BE2C (cell line): ENCODE results near the gene KRTAP10-1.

Experiments
- DNase-seq: peaks from one replicate; pipeline ENCODE4 v3.0.0-alpha.2; 2020
- H3K27me3 ChIP-seq: fragments of 250-450 bp; sonication (Bioruptor Pico); 2 replicates; pipeline ENCODE4 v1.5.1; 2020; ENCODE audit warnings: mild to moderate bottlenecking
- H3K36me3 ChIP-seq: fragments of 250-450 bp; sonication (Bioruptor Pico); 2 replicates; pipeline ENCODE4 v1.5.1; 2020; ENCODE audit warnings: mild to moderate bottlenecking
- H3K4me1 ChIP-seq: fragments of 250-450 bp; sonication (Bioruptor Pico); 2 replicates; pipeline ENCODE4 v1.5.1; 2020
- H3K4me3 ChIP-seq: 2 replicates; pipeline ENCODE4 v1.5.1; 2011; ENCODE audit warnings: low read depth, low read length
- H3K9me3 ChIP-seq: fragments of 250-450 bp; sonication (Bioruptor Pico); 2 replicates; pipeline ENCODE4 v1.5.1; 2020
- CTCF ChIP-seq: IDR thresholded peaks from 2 replicates; pipeline ENCODE4 v1.5.1; 2012; ENCODE audit warnings: mild to moderate bottlenecking, low read depth, low read length

Gene KRTAP10-1

DNA sequence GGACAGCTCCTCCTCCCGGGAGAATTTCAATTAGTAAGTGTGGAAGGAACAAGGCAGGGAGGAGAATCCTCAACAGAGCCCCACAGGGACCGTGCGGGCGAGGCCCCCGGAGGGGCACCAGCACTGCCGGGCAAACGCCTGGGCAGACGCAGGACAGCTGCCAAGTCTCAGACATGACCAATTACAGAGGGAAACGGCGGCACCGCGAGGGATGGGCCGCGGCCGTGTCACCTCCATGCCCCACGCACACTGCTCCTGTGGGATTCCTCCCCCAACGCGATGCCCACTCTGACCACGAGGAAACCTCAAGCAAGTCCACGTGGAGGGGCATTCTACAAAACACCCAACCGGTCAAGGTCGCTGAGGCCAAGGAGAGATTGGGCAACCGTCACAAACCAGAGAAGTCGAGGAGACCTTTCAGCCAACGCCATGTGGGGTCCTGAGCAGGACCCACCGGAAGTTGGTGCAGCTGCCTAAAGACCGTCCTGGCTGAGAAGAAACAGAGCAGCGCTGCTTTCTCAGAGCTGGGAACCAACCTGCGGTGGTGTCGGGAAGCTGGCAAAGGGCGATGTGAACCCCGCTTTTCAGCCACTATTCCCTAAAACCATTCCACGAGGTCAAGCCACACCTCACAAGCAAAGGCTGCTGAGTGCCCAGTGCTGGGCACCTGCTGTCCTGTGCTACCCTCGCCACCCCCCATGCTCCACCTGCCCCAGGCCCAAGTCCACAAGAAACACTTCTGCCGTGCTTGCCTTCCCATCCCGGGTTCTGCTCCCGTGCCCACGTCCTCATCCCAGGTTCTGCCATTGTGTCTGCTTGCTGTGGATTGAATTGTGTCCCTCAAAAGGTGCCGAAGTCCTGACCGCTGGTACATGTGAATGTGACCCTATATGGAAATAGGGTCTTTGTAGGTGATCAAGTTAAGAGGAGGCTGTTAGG, 32.1 kb upstream of the KRTAP10-1 start:
- DNase-seq = no peak
- Histone ChIP-seq H3K4me3 (no peak overlapping the region), H3K9me3 (no peaks in the 10 kb centered on the region), H3K36me3 (no peaks in the 10 kb centered on the region), H3K27me3 (peaks cover 16% of the 10 kb centered on the region), H3K4me1 (no peaks in the 10 kb centered on the region)
- no peak for TF ChIP-seq CTCF

DNA sequence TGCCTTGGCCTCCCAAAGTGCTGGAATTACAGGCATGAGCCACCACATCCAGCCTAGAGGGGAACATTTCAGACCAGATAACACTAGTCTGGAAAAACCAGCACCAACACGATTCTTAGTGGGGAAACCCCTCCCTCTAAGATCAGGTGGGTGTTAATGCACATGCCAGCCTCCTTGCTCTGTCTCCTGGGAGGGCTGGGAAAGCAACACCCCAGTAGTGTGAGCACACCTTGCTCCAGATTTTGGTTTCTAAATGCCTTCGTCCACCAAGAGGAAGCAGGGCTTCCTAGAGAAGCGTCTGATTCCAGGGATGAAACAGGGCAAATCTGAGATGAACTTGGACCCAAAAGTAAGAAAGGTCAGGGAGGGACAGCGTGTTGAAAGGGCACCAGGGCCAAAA, 31.3 kb upstream of the KRTAP10-1 start:
- H3K27me3 ChIP-seq = peaks cover 16% of the 10 kb centered on the region
- H3K36me3 ChIP-seq = no peaks in the 10 kb centered on the region
- H3K9me3 ChIP-seq = no peaks in the 10 kb centered on the region
- no peak for DNase-seq
- TF ChIP-seq CTCF = no peak
- no peaks in the 10 kb centered on the region for H3K4me1 ChIP-seq
- no peak overlapping the region for H3K4me3 ChIP-seq

GRCh38 chr21:44569861-44570517, 30.0 kb upstream of the KRTAP10-1 start:
- H3K4me1 ChIP-seq = no peaks in the 10 kb centered on the region
- peaks cover 9% of the 10 kb centered on the region for H3K27me3 ChIP-seq
- no peak for DNase-seq
- H3K9me3 ChIP-seq = no peaks in the 10 kb centered on the region
- TF ChIP-seq CTCF = no peak
- no peaks in the 10 kb centered on the region for H3K36me3 ChIP-seq
- H3K4me3 ChIP-seq = no peak overlapping the region

GRCh38 chr21:44568667-44569556, 28.9 kb upstream of the KRTAP10-1 start:
- no peak for TF ChIP-seq CTCF
- Histone ChIP-seq H3K4me1 (no peaks in the 10 kb centered on the region), H3K9me3 (no peaks in the 10 kb centered on the region), H3K4me3 (no peak overlapping the region), H3K27me3 (peaks cover 9% of the 10 kb centered on the region), H3K36me3 (no peaks in the 10 kb centered on the region)
- DNase-seq = no peak

GRCh38 chr21:44568261-44568660, 28.3 kb upstream of the KRTAP10-1 start:
- Histone ChIP-seq H3K4me3 (no peak overlapping the region), H3K36me3 (no peaks in the 10 kb centered on the region), H3K27me3 (peaks cover 6% of the 10 kb centered on the region), H3K9me3 (no peaks in the 10 kb centered on the region), H3K4me1 (no peaks in the 10 kb centered on the region)
- no peak for TF ChIP-seq CTCF
- DNase-seq = no peak
